Panc1 (cell line): Measurements from ENCODE around the gene PACSIN3. TPM values are rescaled to one million over a fixed set of nuclear protein-coding genes. Genes with fewer than 3 reads are reported as not detected.

Experiments used
- ATAC-seq: fragments of 200-7000 bp; cut with Tn5 transposase; 2 replicates; pipeline ENCODE4 v1.9.1; 2020; ENCODE audit warnings: mild to moderate bottlenecking, moderate library complexity
- BruUV-seq: library from RNA; stranded (reverse); fragments of 400-500 nt; replicated peaks from 2 replicates; lab custom pipeline; 2021; lab: Mats Ljungman, UMichigan
- CTCF ChIA-PET: fragments of 300-600 bp; sonication (Branson Sonifier 250); formaldehyde crosslinking; loops from one replicate; lab custom pipeline; 2022; ENCODE audit warnings: antibody characterized with exemption; lab: Charles Lee
- POLR2A ChIA-PET: fragments of 300-600 bp; sonication (Branson Sonifier 250); formaldehyde crosslinking; loops from one replicate; lab custom pipeline; 2022; ENCODE audit warnings: antibody characterized with exemption; lab: Charles Lee
- DNase-seq: peaks from one replicate; pipeline ENCODE4 v3.0.0-alpha.2; 2010; ENCODE audit warnings: low read depth, low spot score
- H3K27ac ChIP-seq: 2 replicates; pipeline ENCODE4 v1.5.1; 2011; ENCODE audit warnings: mild to moderate bottlenecking, low read length, inconsistent platforms
- H3K27me3 ChIP-seq: fragments of 200-500 bp; sonication (Bioruptor generic); 2 replicates; pipeline ENCODE4 v1.6.0; 2014; ENCODE audit warnings: low read length, inconsistent platforms; ENCODE audit not compliant: control insufficient read depth, insufficient read depth
- H3K36me3 ChIP-seq: fragments of 200-500 bp; sonication (Bioruptor generic); 2 replicates; pipeline ENCODE4 v1.5.1; 2014; ENCODE audit warnings: inconsistent platforms, mild to moderate bottlenecking, low read length, moderate library complexity; ENCODE audit not compliant: control insufficient read depth, insufficient read depth
- H3K4me1 ChIP-seq: 2 replicates; pipeline ENCODE4 v1.5.1; 2011; ENCODE audit warnings: inconsistent platforms, mild to moderate bottlenecking, low read length, moderate library complexity; ENCODE audit not compliant: control insufficient read depth, insufficient read depth
- H3K4me3 ChIP-seq, 2 experiments: 2 replicates each; pipeline ENCODE4 v1.5.1; 2011 to 2012; ENCODE audit warnings: low read depth in 2 of 2, low read length in 2 of 2, mild to moderate bottlenecking in 2 of 2, inconsistent platforms in 1 of 2, moderate library complexity in 1 of 2
- H3K9me3 ChIP-seq: fragments of 200-500 bp; sonication (Bioruptor generic); 2 replicates; pipeline ENCODE4 v1.5.1; 2014; ENCODE audit warnings: low read depth, mild to moderate bottlenecking, inconsistent platforms, low read length, moderate library complexity; ENCODE audit not compliant: control insufficient read depth, insufficient read depth
- CTCF ChIP-seq: fragments of 450-650 bp; IDR thresholded peaks from 2 replicates; pipeline ENCODE4 v1.5.1; 2017; ENCODE audit warnings: mild to moderate bottlenecking
- POLR2AphosphoS5 ChIP-seq: IDR thresholded peaks from 2 replicates; pipeline ENCODE4 v1.6.1; 2012; ENCODE audit warnings: mild to moderate bottlenecking, low read depth, low read length, moderate library complexity
- REST ChIP-seq, 2 experiments: IDR thresholded peaks; 2 replicates each; pipeline ENCODE4 v1.6.1; 2011 to 2012; ENCODE audit warnings: low read depth in 2 of 2, control low read depth in 1 of 2, low read length in 1 of 2, mild to moderate bottlenecking in 1 of 2, moderate library complexity in 1 of 2; ENCODE audit not compliant: insufficient read depth in 1 of 2
- SIN3A ChIP-seq: IDR thresholded peaks from 2 replicates; pipeline ENCODE4 v1.6.1; 2012; ENCODE audit warnings: low read depth, mild to moderate bottlenecking, low read length, moderate library complexity, borderline replicate concordance; ENCODE audit not compliant: insufficient read depth
- TCF7L2 ChIP-seq: IDR thresholded peaks from 2 replicates; pipeline ENCODE4 v1.6.1; 2011; ENCODE audit warnings: mild to moderate bottlenecking, low read depth, low read length, inconsistent platforms
- in situ Hi-C: cut with HindIII; loops from 2 replicates; pipeline ENCODE4 v1.10.0; 2016; ENCODE audit warnings: low sequenced_read_pairs, low pct_unique_long_range_greater_than_20kb
- intact Hi-C: fragments of 100-400 bp; cut with micrococcal nuclease; formaldehyde crosslinking; loops from one replicate; pipeline ENCODE4 v1.10.0; 2022; ENCODE audit not compliant: unreplicated experiment
- total RNA-seq: library from RNA; stranded (reverse); gene quantifications from one replicate; pipeline ENCODE4 v1.2.1, GENCODE V29; 2021; ENCODE audit not compliant: unreplicated experiment

PACSIN3 gene
- total RNA-seq, 1 experiment from 2014 or later, result 45.3 TPM

GRCh38 chr11:47188259-47188658 is 2.0 kb upstream of the PACSIN3 start:
- Histone ChIP-seq H3K4me1 (peaks cover 30% of the 10 kb centered on the region), H3K27ac (peak overlapping the region; percentile 62), H3K36me3 (no peaks in the 10 kb centered on the region), H3K4me3 (no peak overlapping the region), H3K27me3 (no peaks in the 10 kb centered on the region), H3K9me3 (no peaks in the 10 kb centered on the region)
- DNase-seq, result no peak
- no TSS peak for BruUV-seq
- ChIA-PET POLR2A (interaction anchor here (1.0 kb wide), 1 partner anchor 26 kb away, joined by 3 read pairs; no protein-coding TSS in a partner anchor), CTCF (interaction anchor here (0.8 kb wide), 1 partner anchor 71 kb away, joined by 4 read pairs; no protein-coding TSS in a partner anchor)
- intact Hi-C loops (no loop called here), in situ Hi-C loops (no loop called here)
- no peak for ATAC-seq
- TF ChIP-seq TCF7L2, result no peak
- no peak for TF ChIP-seq SIN3A
- TF ChIP-seq REST (IDR thresholded peaks at IDR 0.05; ENCODE audit: insufficient read depth in 1 of 2, low read depth in 2 of 2, low read length in 1 of 2), result no peak
- TF ChIP-seq CTCF, result no peak

GRCh38 chr11:47187723-47188122 is 1.5 kb upstream of the PACSIN3 start:
- no peaks in the 10 kb centered on the region for H3K27me3 ChIP-seq
- peaks cover 30% of the 10 kb centered on the region for H3K4me1 ChIP-seq
- H3K36me3 ChIP-seq, result no peaks in the 10 kb centered on the region
- H3K4me3 ChIP-seq, result peak overlapping the region; percentile 56 to 64
- DNase-seq, result no peak
- no TSS peak for BruUV-seq
- no peaks in the 10 kb centered on the region for H3K9me3 ChIP-seq
- ChIA-PET POLR2A (interaction anchor here (0.5 to 1.0 kb wide), 2 partner anchors 26 kb away, joined by 3 to 9 read pairs; no protein-coding TSS in a partner anchor), CTCF (interaction anchor here (0.8 kb wide), 1 partner anchor 72 kb away, joined by 4 read pairs; no protein-coding TSS in a partner anchor)
- H3K27ac ChIP-seq, result peak overlapping the region; percentile 62
- intact Hi-C loops (loop anchor here (1.0 kb wide), 1 partner anchor 29 kb away; no protein-coding TSS in a partner anchor), in situ Hi-C loops (no loop called here)
- no peak for TF ChIP-seq TCF7L2
- TF ChIP-seq POLR2AphosphoS5, result no peak
- TF ChIP-seq REST (IDR thresholded peaks at IDR 0.05; ENCODE audit: insufficient read depth in 1 of 2, low read depth in 2 of 2, low read length in 1 of 2), result no peak
- TF ChIP-seq CTCF, result no peak
- no peak for TF ChIP-seq SIN3A
- ATAC-seq, result no peak
